GM12878 (cell line): Measurements from ENCODE around the gene LARP6. TPM values are rescaled to one million over a fixed set of nuclear protein-coding genes. Genes with fewer than 3 reads are reported as not detected.

ENCODE experiments used
- ATAC-seq: fragments of 200-7000 bp; cut with Tn5 transposase; 3 replicates; pipeline ENCODE4 v1.9.1; 2020; ENCODE audit warnings: mild to moderate bottlenecking, moderate library complexity
- BruUV-seq: library from RNA; stranded (reverse); fragments of 400-500 nt; replicated peaks from 2 replicates; lab custom pipeline; 2021; lab: Mats Ljungman, UMichigan
- CTCF ChIA-PET: fragments of 300-600 bp; sonication (Branson Sonifier 250); formaldehyde crosslinking; extraction: SDS; loops from one replicate; lab custom pipeline; 2021; ENCODE audit warnings: inconsistent platforms; lab: Yijun Ruan, JAX
- POLR2A ChIA-PET: fragments of 350-600 bp; formaldehyde crosslinking; extraction: SDS; loops from one replicate; lab custom pipeline; 2021; ENCODE audit warnings: inconsistent platforms; lab: Charles Lee
- RAD21 ChIA-PET: fragments of 300-600 bp; sonication (Branson Sonifier 250); formaldehyde crosslinking; loops from one replicate; lab custom pipeline; 2023; ENCODE audit warnings: antibody characterized with exemption; ENCODE audit not compliant: unreplicated experiment; lab: Charles Lee
- SMC1A ChIA-PET: fragments of 300-600 bp; sonication (Branson Sonifier 250); formaldehyde crosslinking; loops from one replicate; lab custom pipeline; 2023; ENCODE audit not compliant: unreplicated experiment, uncharacterized antibody; lab: Charles Lee
- DNase-seq: peaks from one replicate; pipeline ENCODE4 v3.0.0-alpha.2; 2011; ENCODE audit warnings: low read depth, low spot score
- FAIRE-seq: peaks from 3 replicates; lab custom pipeline; 2011; peaks lifted over from hg19 to GRCh38; lab: Jason Lieb, UNC
- H2AFZ ChIP-seq: 2 replicates; pipeline ENCODE4 v1.6.0; 2011; ENCODE audit warnings: low read depth, low read length, control low read depth; ENCODE audit not compliant: control insufficient read depth
- H3K27ac ChIP-seq: 2 replicates; pipeline ENCODE4 v1.5.1; 2011; ENCODE audit warnings: control low read depth; ENCODE audit not compliant: control insufficient read depth, insufficient read depth
- H3K27me3 ChIP-seq, 2 experiments: replicated peaks in 1 of 2; 2 replicates each; pipeline versions ENCODE4 v1.6.0 to v1.6.1; 2011; ENCODE audit warnings: low read length in 1 of 2; ENCODE audit not compliant: control insufficient read depth in 2 of 2, insufficient read depth in 2 of 2
- H3K36me3 ChIP-seq, 2 experiments: 2 replicates each; pipeline ENCODE4 v1.5.1; 2011; ENCODE audit warnings: low read length in 1 of 2; ENCODE audit not compliant: control insufficient read depth in 2 of 2, insufficient read depth in 2 of 2
- H3K4me1 ChIP-seq: 2 replicates; pipeline ENCODE4 v1.6.1; 2011; ENCODE audit warnings: mild to moderate bottlenecking, low read length, moderate library complexity, mixed read lengths; ENCODE audit not compliant: control insufficient read depth, insufficient read depth
- H3K4me2 ChIP-seq: 2 replicates; pipeline ENCODE4 v1.6.0; 2011; ENCODE audit warnings: control low read depth; ENCODE audit not compliant: control insufficient read depth, insufficient read depth
- H3K4me3 ChIP-seq: fragments of 200-600 bp; sonication (generic); 2 replicates; pipeline ENCODE4 v1.5.1; 2016
- H3K79me2 ChIP-seq: 2 replicates; pipeline ENCODE4 v1.6.0; 2011; ENCODE audit warnings: low read length; ENCODE audit not compliant: control insufficient read depth, insufficient read depth
- H3K9ac ChIP-seq: 2 replicates; pipeline ENCODE4 v1.8.0; 2011; ENCODE audit warnings: low read length, control low read depth, mixed read lengths; ENCODE audit not compliant: control insufficient read depth, insufficient read depth
- H3K9me3 ChIP-seq: replicated peaks from 3 replicates; pipeline ENCODE4 v1.5.1; 2011; ENCODE audit warnings: mild to moderate bottlenecking, low read length; ENCODE audit not compliant: control insufficient read depth, insufficient read depth
- H4K20me1 ChIP-seq: 2 replicates; pipeline ENCODE4 v1.6.0; 2011; ENCODE audit not compliant: control insufficient read depth, insufficient read depth
- BRCA1 ChIP-seq: IDR thresholded peaks from 2 replicates; pipeline ENCODE4 v1.6.1; 2011; ENCODE audit warnings: low read depth, low read length, improper control_type of control experiment
- FOXM1 ChIP-seq: IDR thresholded peaks from 2 replicates; pipeline ENCODE4 v1.6.1; 2012; ENCODE audit warnings: low read depth, mild to moderate bottlenecking, inconsistent platforms, low read length, moderate library complexity
- IKZF2 ChIP-seq, 2 experiments: fragments of 450-650 bp; IDR thresholded peaks; 2 replicates each; pipeline ENCODE4 v1.6.1; 2017; ENCODE audit warnings: mild to moderate bottlenecking in 2 of 2, moderate library complexity in 2 of 2
- IRF3 ChIP-seq: fragments of 450-650 bp; IDR thresholded peaks from 2 replicates; pipeline ENCODE4 v1.6.1; 2014; ENCODE audit warnings: mild to moderate bottlenecking
- IRF5 ChIP-seq: fragments of 450-650 bp; IDR thresholded peaks from 2 replicates; pipeline ENCODE4 v1.6.1; 2017; ENCODE audit warnings: borderline replicate concordance
- JUNB ChIP-seq: IDR thresholded peaks from 2 replicates; pipeline ENCODE4 v1.6.1; 2016; ENCODE audit warnings: antibody characterized with exemption, mild to moderate bottlenecking
- KLF5 ChIP-seq: fragments of 450-650 bp; IDR thresholded peaks from 2 replicates; pipeline ENCODE4 v1.6.1; 2014; ENCODE audit warnings: mild to moderate bottlenecking; ENCODE audit not compliant: partially characterized antibody
- MTA2 ChIP-seq: fragments of 450-650 bp; IDR thresholded peaks from 2 replicates; pipeline ENCODE4 v1.6.1; 2016; ENCODE audit warnings: low read depth, mild to moderate bottlenecking, moderate library complexity
- MXI1 ChIP-seq: fragments of 150-350 bp; IDR thresholded peaks from 2 replicates; pipeline ENCODE4 v1.6.1; 2011; ENCODE audit warnings: low read depth, mild to moderate bottlenecking, inconsistent platforms, low read length, improper control_type of control experiment
- PAX5 ChIP-seq: IDR thresholded peaks from 2 replicates; pipeline ENCODE4 v1.6.1; 2011; ENCODE audit warnings: low read depth, low read length, borderline replicate concordance
- RELA ChIP-seq: fragments of 450-650 bp; IDR thresholded peaks from 2 replicates; pipeline ENCODE4 v1.8.0; 2014; ENCODE audit warnings: borderline replicate concordance; ENCODE audit not compliant: partially characterized antibody
- SRF ChIP-seq, 2 experiments: IDR thresholded peaks; 2 replicates each; pipeline ENCODE4 v1.6.1; 2011; ENCODE audit warnings: low read depth in 2 of 2, low read length in 2 of 2, mild to moderate bottlenecking in 1 of 2, moderate library complexity in 1 of 2
- TBL1XR1 ChIP-seq: IDR thresholded peaks from 2 replicates; pipeline ENCODE4 v1.6.1; 2012; ENCODE audit warnings: low read depth, low read length, improper control_type of control experiment
- TCF12 ChIP-seq: IDR thresholded peaks from 2 replicates; pipeline ENCODE4 v1.6.1; 2011; ENCODE audit warnings: low read depth, mild to moderate bottlenecking, low read length
- WGBS: methylation state at CpG from one replicate; pipeline ENCODE4 v1.1.6; 2016; ENCODE audit warnings: low lambda C conversion rate; ENCODE audit not compliant: insufficient replicate concordance, insufficient coverage; ENCODE audit errors: missing lambda C conversion rate; 5-methylcytosine and 5-hydroxymethylcytosine counted together
- in situ Hi-C: fragments of 300-500 bp; cut with MboI; formaldehyde crosslinking; loops from 9 replicates; pipeline ENCODE4 v1.14.3; 2018; ENCODE audit warnings: mixed read lengths
- intact Hi-C: fragments of 100-400 bp; cut with micrococcal nuclease; formaldehyde crosslinking; loops from one replicate; pipeline ENCODE4 v1.14.2; 2022; ENCODE audit not compliant: unreplicated experiment
- polyA plus RNA-seq, 11 experiments: library from polyadenylated mRNA; depleted of rRNA in 4 of 11; unstranded in 6 of 11; stranded (reverse) in 5 of 11; fragments of >200 nt; fragmentation: Nextera tagmentation in 4 of 11; fragmentation: Illumina TruSeq in 1 of 11; extraction: Ambion mirVana in 4 of 11; extraction: Trizol in 1 of 11; gene quantifications; 1 replicate in 1 of 11; 2 replicates in 10 of 11; pipeline versions ENCODE4 v1.2.1 to v1.2.3, GENCODE V29; 2011 to 2016; ENCODE audit warnings: inconsistent platforms in 2 of 11, missing spikeins in 2 of 11, low read depth in 1 of 11
- total RNA-seq, 4 experiments: library from RNA; depleted of rRNA in 3 of 4; stranded (reverse); fragments of >200 nt in 3 of 4; fragmentation: Illumina TruSeq in 1 of 4; extraction: Trizol in 1 of 4; gene quantifications; 2 replicates each; pipeline versions ENCODE4 v1.2.1 to v1.2.3, GENCODE V29; 2013 to 2021
- TF ChIP-seq, protein P1 (sequence below): fragments of 450-650 bp; formaldehyde crosslinking; IDR thresholded peaks from 2 replicates; pipeline ENCODE4 v1.5.0; 2022; ENCODE audit warnings: mild to moderate bottlenecking, missing genetic modification characterization

Gene LARP6
- total and polyA plus RNA-seq, 10 of the 15 experiments (the other 5 are each of a cell fraction or from before 2014, with no cell fraction given), result 0.74 to 14.6 (median 3.9) TPM

- H3K79me2 ChIP-seq, result no peaks in the 10 kb centered on the region
- FAIRE-seq (no peak), ATAC-seq (no peak), DNase-seq (no peak)
- ChIA-PET POLR2A (no interaction called here), SMC1A (no interaction called here), CTCF (no interaction called here), RAD21 (no interaction called here)
- no peaks in the 10 kb centered on the region for H3K27me3 ChIP-seq
- H3K4me3 ChIP-seq, result no peak overlapping the region
- no peak overlapping the region for H3K4me2 ChIP-seq
- H3K27ac ChIP-seq, result no peak overlapping the region
- in situ Hi-C loops, result no loop called here
- no peak for TF ChIP-seq TCF12
- no peak for TF ChIP-seq MTA2
- TF ChIP-seq MXI1, result no peak
- TF ChIP-seq SRF (IDR thresholded peaks at IDR 0.05; ENCODE audit: low read depth in 2 of 2, low read length in 2 of 2), result no peak
- TF ChIP-seq JUNB, result no peak
- TF ChIP-seq FOXM1, result no peak
- no peak for TF ChIP-seq IRF3
- TF ChIP-seq, protein P1, sequence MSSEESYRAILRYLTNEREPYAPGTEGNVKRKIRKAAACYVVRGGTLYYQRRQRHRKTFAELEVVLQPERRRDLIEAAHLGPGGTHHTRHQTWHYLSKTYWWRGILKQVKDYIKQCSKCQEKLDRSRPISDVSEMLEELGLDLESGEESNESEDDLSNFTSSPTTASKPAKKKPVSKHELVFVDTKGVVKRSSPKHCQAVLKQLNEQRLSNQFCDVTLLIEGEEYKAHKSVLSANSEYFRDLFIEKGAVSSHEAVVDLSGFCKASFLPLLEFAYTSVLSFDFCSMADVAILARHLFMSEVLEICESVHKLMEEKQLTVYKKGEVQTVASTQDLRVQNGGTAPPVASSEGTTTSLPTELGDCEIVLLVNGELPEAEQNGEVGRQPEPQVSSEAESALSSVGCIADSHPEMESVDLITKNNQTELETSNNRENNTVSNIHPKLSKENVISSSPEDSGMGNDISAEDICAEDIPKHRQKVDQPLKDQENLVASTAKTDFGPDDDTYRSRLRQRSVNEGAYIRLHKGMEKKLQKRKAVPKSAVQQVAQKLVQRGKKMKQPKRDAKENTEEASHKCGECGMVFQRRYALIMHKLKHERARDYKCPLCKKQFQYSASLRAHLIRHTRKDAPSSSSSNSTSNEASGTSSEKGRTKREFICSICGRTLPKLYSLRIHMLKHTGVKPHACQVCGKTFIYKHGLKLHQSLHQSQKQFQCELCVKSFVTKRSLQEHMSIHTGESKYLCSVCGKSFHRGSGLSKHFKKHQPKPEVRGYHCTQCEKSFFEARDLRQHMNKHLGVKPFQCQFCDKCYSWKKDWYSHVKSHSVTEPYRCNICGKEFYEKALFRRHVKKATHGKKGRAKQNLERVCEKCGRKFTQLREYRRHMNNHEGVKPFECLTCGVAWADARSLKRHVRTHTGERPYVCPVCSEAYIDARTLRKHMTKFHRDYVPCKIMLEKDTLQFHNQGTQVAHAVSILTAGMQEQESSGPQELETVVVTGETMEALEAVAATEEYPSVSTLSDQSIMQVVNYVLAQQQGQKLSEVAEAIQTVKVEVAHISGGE, result no peak
- no peak for TF ChIP-seq KLF5
- TF ChIP-seq IKZF2 (IDR thresholded peaks at IDR 0.05), result no peak
- no peak for TF ChIP-seq BRCA1
- no peak for TF ChIP-seq TBL1XR1
- TF ChIP-seq RELA, result no peak
- TF ChIP-seq PAX5, result no peak
- TF ChIP-seq IRF5, result no peak
- intact Hi-C loops, result no loop called here
- H3K36me3 ChIP-seq, result no peaks in the 10 kb centered on the region
- whole genome bisulfite sequencing, result 36% methylated on average over 6 of the region's 6 CpGs
- no TSS peak for BruUV-seq
- H3K9me3 ChIP-seq, result no peaks in the 10 kb centered on the region
- H3K9ac ChIP-seq, result no peak overlapping the region
- H4K20me1 ChIP-seq, result no peaks in the 10 kb centered on the region
- H3K4me1 ChIP-seq, result no peaks in the 10 kb centered on the region
- no peak overlapping the region for H2AFZ ChIP-seq
Observed at GRCh38 chr15:70831094-70831911, 22.7 kb downstream of the LARP6 start.
